PFSK-1 (cell line): ENCODE measurements around the gene FCGR3B.
"Not testable (repeated sequence)": the region's sequence is repeated elsewhere in the genome, so short reads cannot be mapped to it uniquely, and the experiment has no call there.

ENCODE experiments used
- FOXP2 ChIP-seq: optimal IDR thresholded peaks from 2 replicates; pipeline ENCODE3; 2011; ENCODE audit warnings: borderline replicate concordance, control low read depth, inconsistent platforms; ENCODE audit not compliant: insufficient read depth; ENCODE audit errors: extremely low read length, extremely low read depth
- POLR2AphosphoS5 ChIP-seq: IDR thresholded peaks from 2 replicates; pipeline ENCODE4 v1.6.1; 2012; ENCODE audit warnings: low read depth, mild to moderate bottlenecking, control low read depth, low read length, moderate library complexity
- TAF1 ChIP-seq: IDR thresholded peaks from 2 replicates; pipeline ENCODE4 v1.6.1; 2012; ENCODE audit warnings: low read length, control low read depth, borderline replicate concordance; ENCODE audit not compliant: insufficient read depth

Gene FCGR3B

GRCh38 chr1:161662684-161663339 lies 31.8 kb upstream of the FCGR3B start, which contains the start of gene FCGR2B:
Gene FCGR2B (plus strand): TSS chr1:161663143. CDS start chr1:161663242, 99 bp downstream.
- not testable (repeated sequence) for TF ChIP-seq FOXP2, TAF1, POLR2AphosphoS5
